Measurements from ENCODE around the gene CLN6.
"Not testable (repeated sequence)": the region's sequence is repeated elsewhere in the genome, so short reads cannot be mapped to it uniquely, and the experiment has no call there.

The CLN6 gene

GRCh38 chr15:68239025-68239424, 9.5 kb upstream of the CLN6 start:
- no peak for DNase-seq (ENCODE audit: low read depth)
- H3K4me3 ChIP-seq (ENCODE audit: control insufficient read depth, low read depth, low read length): no peak overlapping the region
- no peak for TF ChIP-seq CTCF (IDR thresholded peaks at IDR 0.05; ENCODE audit: control insufficient read depth, insufficient read depth, low read depth, low read length, missing control alignments)

GRCh38 chr15:68235022-68235421, 5.5 kb upstream of the CLN6 start:
- no peak for TF ChIP-seq CTCF (IDR thresholded peaks at IDR 0.05; ENCODE audit: control insufficient read depth, insufficient read depth, low read depth, low read length, missing control alignments)
- H3K4me3 ChIP-seq (ENCODE audit: control insufficient read depth, low read depth, low read length): no peak overlapping the region
- no peak for DNase-seq (ENCODE audit: low read depth)

GRCh38 chr15:68234520-68234919, 5.0 kb upstream of the CLN6 start:
- not testable (repeated sequence) for H3K4me3 ChIP-seq (ENCODE audit: control insufficient read depth, low read depth, low read length); DNase-seq (ENCODE audit: low read depth)

- DNase-seq (ENCODE audit: low read depth): no peak
- TF ChIP-seq CTCF (IDR thresholded peaks at IDR 0.05; ENCODE audit: control insufficient read depth, insufficient read depth, low read depth, low read length, missing control alignments): no peak
- H3K4me3 ChIP-seq (ENCODE audit: control insufficient read depth, low read depth, low read length): no peak overlapping the region
Observed at GRCh38 chr15:68234060-68234459, 4.5 kb upstream of the CLN6 start.

GRCh38 chr15:68232937-68233336, 3.4 kb upstream of the CLN6 start:
- no peak for DNase-seq (ENCODE audit: low read depth)
- no peak for TF ChIP-seq CTCF (IDR thresholded peaks at IDR 0.05; ENCODE audit: control insufficient read depth, insufficient read depth, low read depth, low read length, missing control alignments)

GRCh38 chr15:68232449-68232848, 2.9 kb upstream of the CLN6 start:
- DNase-seq (ENCODE audit: low read depth): no peak
- TF ChIP-seq CTCF (IDR thresholded peaks at IDR 0.05; ENCODE audit: control insufficient read depth, insufficient read depth, low read depth, low read length, missing control alignments): no peak
- H3K4me3 ChIP-seq (ENCODE audit: control insufficient read depth, low read depth, low read length): no peak overlapping the region

More at GRCh38 chr15:68232937-68233336, 3.4 kb upstream of the CLN6 start:
- H3K4me3 ChIP-seq (ENCODE audit: control insufficient read depth, low read depth, low read length): no peak overlapping the region

GRCh38 chr15:68231102-68231818, 1.7 kb upstream of the CLN6 start:
- H3K4me3 ChIP-seq (ENCODE audit: control insufficient read depth, low read depth, low read length): no peak overlapping the region
- no peak for DNase-seq (ENCODE audit: low read depth)
- no peak for TF ChIP-seq CTCF (IDR thresholded peaks at IDR 0.05; ENCODE audit: control insufficient read depth, insufficient read depth, low read depth, low read length, missing control alignments)

Data from AG09309 (cell line).